ENCODE data around the gene TDRD12.

Gene TDRD12

DNA sequence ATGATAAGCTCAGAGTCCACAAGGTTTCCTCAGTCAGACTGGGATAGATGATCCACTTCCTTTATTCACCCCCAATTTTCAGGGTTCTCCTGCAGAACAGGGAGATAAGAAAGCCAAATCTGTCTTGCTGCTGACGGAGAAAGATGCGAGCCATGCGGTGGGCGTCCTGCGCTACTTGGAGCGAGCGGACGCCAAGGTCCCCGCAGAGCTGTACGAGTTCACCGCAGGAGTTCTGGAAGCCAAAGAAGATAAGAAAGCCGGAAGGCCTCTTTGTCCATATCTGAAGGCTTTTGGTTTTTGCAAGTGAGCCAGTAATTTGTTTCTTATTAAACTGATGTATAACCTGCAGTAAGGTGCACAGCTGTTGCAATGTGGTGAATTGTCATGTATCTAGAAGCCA lies 83.3 kb downstream of the TDRD12 start:
- Histone ChIP-seq H3K27me3 (ENCODE audit: insufficient read depth, insufficient read length) (no peaks in the 10 kb centered on the region), H3K4me3 (ENCODE audit: insufficient read length, low read depth) (no peak overlapping the region), H3K36me3 (ENCODE audit: insufficient read depth, insufficient read length, low read length) (peaks cover 61% of the 10 kb centered on the region), H3K9me3 (ENCODE audit: insufficient read depth, low read length) (no peaks in the 10 kb centered on the region), H3K9ac (ENCODE audit: insufficient read length, low read depth) (no peak overlapping the region), H3K4me1 (ENCODE audit: insufficient read depth, insufficient read length) (no peaks in the 10 kb centered on the region)
- TF ChIP-seq YY1 (IDR thresholded peaks at IDR 0.05; ENCODE audit: insufficient read depth, insufficient read length) (no peak), SUZ12 (IDR thresholded peaks at IDR 0.05; ENCODE audit: extremely low read depth, insufficient read depth, insufficient read length) (no peak), ZNF274 (IDR thresholded peaks at IDR 0.05; ENCODE audit: low read depth, low read length) (no peak)
- DNase-seq (ENCODE audit: low read depth, low spot score) = no peak

DNA sequence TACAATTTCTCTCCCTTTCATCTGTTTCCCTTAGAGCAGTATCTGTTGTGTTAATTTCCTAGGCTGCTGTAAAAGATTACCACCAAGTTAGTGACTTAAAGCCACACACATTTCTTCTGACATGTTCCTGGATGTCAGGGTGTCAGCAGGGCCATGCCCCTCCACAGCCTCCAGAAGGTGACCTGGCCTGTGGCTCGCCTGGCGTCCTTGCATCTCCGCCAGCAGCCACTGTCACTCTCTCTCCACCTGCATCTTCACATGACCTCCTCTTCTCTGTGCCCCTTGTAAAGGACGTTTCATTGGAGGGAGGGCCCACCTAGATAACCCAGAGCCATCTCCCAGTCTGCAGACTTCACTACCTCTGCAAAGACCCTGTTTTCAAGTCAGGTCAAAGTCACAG lies 88.7 kb downstream of the TDRD12 start:
- TF ChIP-seq YY1 (IDR thresholded peaks at IDR 0.05; ENCODE audit: insufficient read depth, insufficient read length) (no peak), SUZ12 (IDR thresholded peaks at IDR 0.05; ENCODE audit: extremely low read depth, insufficient read depth, insufficient read length) (no peak), ZNF274 (IDR thresholded peaks at IDR 0.05; ENCODE audit: low read depth, low read length) (no peak)
- H3K9me3 ChIP-seq (ENCODE audit: insufficient read depth, low read length) = no peaks in the 10 kb centered on the region
- no peaks in the 10 kb centered on the region for H3K4me1 ChIP-seq (ENCODE audit: insufficient read depth, insufficient read length)
- peaks cover 66% of the 10 kb centered on the region for H3K36me3 ChIP-seq (ENCODE audit: insufficient read depth, insufficient read length, low read length)
- DNase-seq (ENCODE audit: low read depth, low spot score) = no peak
- no peaks in the 10 kb centered on the region for H3K27me3 ChIP-seq (ENCODE audit: insufficient read depth, insufficient read length)
- no peak overlapping the region for H3K9ac ChIP-seq (ENCODE audit: insufficient read length, low read depth)
- H3K4me3 ChIP-seq (ENCODE audit: insufficient read length, low read depth) = no peak overlapping the region

DNA sequence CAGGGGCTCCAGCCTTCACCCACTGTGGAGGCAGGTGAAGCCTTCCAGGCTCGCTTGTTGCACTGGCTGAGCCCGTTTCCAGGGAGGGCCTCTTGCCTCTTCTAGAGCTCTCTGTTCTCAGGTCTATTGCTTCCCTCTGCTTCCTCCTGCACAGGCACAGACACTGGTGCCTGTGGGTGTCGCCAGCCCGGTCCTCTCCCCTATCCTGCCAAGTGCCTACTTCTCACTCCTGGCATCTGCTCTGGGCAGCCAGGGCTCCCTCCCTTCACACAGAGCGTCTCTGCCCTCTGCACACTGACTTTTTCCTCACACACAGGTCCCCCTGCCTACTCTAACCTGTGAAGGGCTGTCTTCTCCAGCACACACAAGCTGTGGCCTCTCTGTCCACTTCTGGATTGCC lies 89.7 kb downstream of the TDRD12 start:
- no peak for DNase-seq (ENCODE audit: low read depth, low spot score)
- TF ChIP-seq ZNF274 (IDR thresholded peaks at IDR 0.05; ENCODE audit: low read depth, low read length) = no peak
- no peak for TF ChIP-seq SUZ12 (IDR thresholded peaks at IDR 0.05; ENCODE audit: extremely low read depth, insufficient read depth, insufficient read length)
- TF ChIP-seq YY1 (IDR thresholded peaks at IDR 0.05; ENCODE audit: insufficient read depth, insufficient read length) = no peak
- Histone ChIP-seq H3K27me3 (ENCODE audit: insufficient read depth, insufficient read length) (no peaks in the 10 kb centered on the region), H3K9me3 (ENCODE audit: insufficient read depth, low read length) (no peaks in the 10 kb centered on the region), H3K9ac (ENCODE audit: insufficient read length, low read depth) (no peak overlapping the region), H3K36me3 (ENCODE audit: insufficient read depth, insufficient read length, low read length) (peaks cover 66% of the 10 kb centered on the region), H3K4me3 (ENCODE audit: insufficient read length, low read depth) (no peak overlapping the region), H3K4me1 (ENCODE audit: insufficient read depth, insufficient read length) (no peaks in the 10 kb centered on the region)

DNA sequence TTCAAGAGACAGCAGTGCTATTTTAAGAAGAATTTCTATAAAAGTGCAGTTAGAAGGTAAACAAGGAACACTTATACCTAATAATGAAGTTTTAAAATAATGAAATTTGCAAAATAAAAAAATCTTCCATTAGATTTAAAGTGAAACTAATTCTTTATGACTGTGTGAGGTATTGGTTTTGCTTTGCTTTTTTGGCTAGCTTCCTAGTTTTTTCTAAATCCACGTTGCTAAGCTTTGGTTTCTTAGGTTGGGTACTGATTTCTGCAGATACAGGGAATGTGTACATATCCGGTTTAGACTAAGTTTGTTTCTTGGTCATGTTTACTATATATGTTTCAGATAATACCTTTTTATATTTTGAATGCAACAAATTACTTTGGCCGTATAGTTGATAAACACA lies 90.2 kb downstream of the TDRD12 start:
- H3K36me3 ChIP-seq (ENCODE audit: insufficient read depth, insufficient read length, low read length) = peaks cover 68% of the 10 kb centered on the region
- H3K4me3 ChIP-seq (ENCODE audit: insufficient read length, low read depth) = no peak overlapping the region
- DNase-seq (ENCODE audit: low read depth, low spot score) = no peak
- H3K4me1 ChIP-seq (ENCODE audit: insufficient read depth, insufficient read length) = no peaks in the 10 kb centered on the region
- no peaks in the 10 kb centered on the region for H3K27me3 ChIP-seq (ENCODE audit: insufficient read depth, insufficient read length)
- H3K9ac ChIP-seq (ENCODE audit: insufficient read length, low read depth) = no peak overlapping the region
- no peak for TF ChIP-seq YY1 (IDR thresholded peaks at IDR 0.05; ENCODE audit: insufficient read depth, insufficient read length)
- H3K9me3 ChIP-seq (ENCODE audit: insufficient read depth, low read length) = no peaks in the 10 kb centered on the region

DNA sequence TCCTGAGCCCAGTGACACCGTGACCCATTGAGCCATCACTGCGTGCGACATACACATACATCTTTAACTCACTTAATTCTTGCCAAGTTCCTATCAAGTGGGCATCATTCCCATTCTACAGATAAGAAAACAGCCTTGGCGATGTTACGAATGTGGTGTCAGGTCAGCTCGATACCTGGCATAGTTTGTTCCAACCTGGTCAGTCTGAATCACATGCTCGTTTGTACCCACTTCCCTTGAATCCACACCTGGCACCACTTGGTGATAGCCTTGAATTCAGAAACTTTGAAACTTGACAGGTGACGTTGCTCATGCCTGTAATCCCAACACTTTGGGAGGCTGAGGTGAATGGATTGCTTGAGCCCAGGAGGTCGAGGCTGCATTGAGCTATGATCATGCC lies 90.9 kb downstream of the TDRD12 start:
- Histone ChIP-seq H3K9me3 (ENCODE audit: insufficient read depth, low read length) (no peaks in the 10 kb centered on the region), H3K27me3 (ENCODE audit: insufficient read depth, insufficient read length) (no peaks in the 10 kb centered on the region), H3K36me3 (ENCODE audit: insufficient read depth, insufficient read length, low read length) (peaks cover 75% of the 10 kb centered on the region), H3K4me3 (ENCODE audit: insufficient read length, low read depth) (no peak overlapping the region), H3K9ac (ENCODE audit: insufficient read length, low read depth) (no peak overlapping the region), H3K4me1 (ENCODE audit: insufficient read depth, insufficient read length) (no peaks in the 10 kb centered on the region)
- DNase-seq (ENCODE audit: low read depth, low spot score) = no peak
- no peak for TF ChIP-seq ZNF274 (IDR thresholded peaks at IDR 0.05; ENCODE audit: low read depth, low read length)
- TF ChIP-seq SUZ12 (IDR thresholded peaks at IDR 0.05; ENCODE audit: extremely low read depth, insufficient read depth, insufficient read length) = no peak
- no peak for TF ChIP-seq YY1 (IDR thresholded peaks at IDR 0.05; ENCODE audit: insufficient read depth, insufficient read length)

DNA sequence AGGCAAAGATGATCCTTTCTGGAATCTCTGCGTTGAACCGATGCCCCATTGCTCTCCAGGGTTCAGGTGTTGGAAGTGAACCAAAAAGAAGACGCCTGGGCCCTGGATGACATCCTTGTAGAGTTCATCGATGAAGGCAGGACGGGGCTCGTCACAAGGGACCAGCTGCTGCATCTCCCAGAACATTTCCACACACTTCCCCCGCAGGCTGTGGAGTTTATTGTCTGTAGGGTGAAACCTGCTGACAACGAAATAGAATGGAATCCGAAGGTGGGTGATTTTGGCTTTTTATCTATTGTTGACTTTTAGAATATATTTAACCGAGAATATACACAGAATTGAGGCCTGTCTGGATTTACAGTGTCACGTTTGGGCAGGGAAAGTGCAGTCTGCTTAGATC lies 91.6 kb downstream of the TDRD12 start:
- Histone ChIP-seq H3K4me3 (ENCODE audit: insufficient read length, low read depth) (no peak overlapping the region), H3K9me3 (ENCODE audit: insufficient read depth, low read length) (no peaks in the 10 kb centered on the region), H3K36me3 (ENCODE audit: insufficient read depth, insufficient read length, low read length) (peaks cover 72% of the 10 kb centered on the region), H3K9ac (ENCODE audit: insufficient read length, low read depth) (no peak overlapping the region), H3K4me1 (ENCODE audit: insufficient read depth, insufficient read length) (no peaks in the 10 kb centered on the region), H3K27me3 (ENCODE audit: insufficient read depth, insufficient read length) (no peaks in the 10 kb centered on the region)
- no peak for DNase-seq (ENCODE audit: low read depth, low spot score)
- no peak for TF ChIP-seq SUZ12 (IDR thresholded peaks at IDR 0.05; ENCODE audit: extremely low read depth, insufficient read depth, insufficient read length)
- no peak for TF ChIP-seq YY1 (IDR thresholded peaks at IDR 0.05; ENCODE audit: insufficient read depth, insufficient read length)
- TF ChIP-seq ZNF274 (IDR thresholded peaks at IDR 0.05; ENCODE audit: low read depth, low read length) = no peak

DNA sequence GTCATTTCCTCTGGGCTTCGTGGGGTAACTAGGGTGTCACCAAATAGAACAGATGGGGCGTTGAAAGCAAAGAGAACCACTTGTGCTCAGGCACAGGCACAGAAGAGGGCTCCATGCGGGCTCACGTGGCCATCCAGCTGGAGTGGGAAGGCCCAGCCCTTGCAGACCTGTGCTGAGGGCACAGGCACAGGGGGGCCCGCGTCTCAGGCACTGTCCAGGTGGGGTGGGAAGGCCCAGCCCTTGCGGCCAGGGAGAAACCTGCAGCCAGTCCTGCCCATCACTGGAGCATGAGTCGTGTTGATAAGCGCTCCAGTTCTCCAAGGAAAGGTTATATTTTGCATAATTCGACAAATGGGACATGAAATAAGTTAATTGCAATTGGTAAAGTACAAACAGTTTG lies 92.5 kb downstream of the TDRD12 start:
- DNase-seq (ENCODE audit: low read depth, low spot score) = no peak

DNA sequence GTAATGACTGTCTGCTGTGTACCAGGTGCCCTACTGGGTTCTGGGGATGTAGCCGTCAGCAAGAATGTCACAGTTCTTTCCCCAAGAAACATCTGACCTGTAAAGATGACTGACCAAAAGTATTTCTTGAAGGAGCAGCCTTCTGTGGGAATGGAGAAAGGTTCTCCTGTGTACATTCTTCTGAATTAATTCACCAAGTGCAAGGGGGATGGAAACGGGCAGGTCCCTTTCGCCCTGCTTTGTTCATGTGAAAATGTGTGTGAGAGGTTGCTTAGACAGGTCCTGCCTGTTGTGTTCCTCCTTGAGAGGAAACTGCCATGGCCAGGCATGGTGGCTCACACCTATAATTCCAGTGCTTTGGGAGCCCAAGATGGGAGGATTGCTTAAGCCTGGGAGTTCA lies 93.0 kb downstream of the TDRD12 start:
- H3K4me1 ChIP-seq (ENCODE audit: insufficient read depth, insufficient read length) = peaks cover 5% of the 10 kb centered on the region
- H3K4me3 ChIP-seq (ENCODE audit: insufficient read length, low read depth) = no peak overlapping the region
- no peak overlapping the region for H3K9ac ChIP-seq (ENCODE audit: insufficient read length, low read depth)
- peaks cover 72% of the 10 kb centered on the region for H3K36me3 ChIP-seq (ENCODE audit: insufficient read depth, insufficient read length, low read length)
- TF ChIP-seq YY1 (IDR thresholded peaks at IDR 0.05; ENCODE audit: insufficient read depth, insufficient read length) = no peak
- H3K9me3 ChIP-seq (ENCODE audit: insufficient read depth, low read length) = no peaks in the 10 kb centered on the region
- DNase-seq (ENCODE audit: low read depth, low spot score) = no peak
- H3K27me3 ChIP-seq (ENCODE audit: insufficient read depth, insufficient read length) = no peaks in the 10 kb centered on the region

More for the DNA sequence above, 92.5 kb downstream of the TDRD12 start:
- H3K4me3 ChIP-seq (ENCODE audit: insufficient read length, low read depth) = no peak overlapping the region
- no peak overlapping the region for H3K9ac ChIP-seq (ENCODE audit: insufficient read length, low read depth)
- no peak for TF ChIP-seq YY1 (IDR thresholded peaks at IDR 0.05; ENCODE audit: insufficient read depth, insufficient read length)
- TF ChIP-seq SUZ12 (IDR thresholded peaks at IDR 0.05; ENCODE audit: extremely low read depth, insufficient read depth, insufficient read length) = no peak
- no peak for TF ChIP-seq ZNF274 (IDR thresholded peaks at IDR 0.05; ENCODE audit: low read depth, low read length)
- peaks cover under 1% of the 10 kb centered on the region for H3K4me1 ChIP-seq (ENCODE audit: insufficient read depth, insufficient read length)
- H3K36me3 ChIP-seq (ENCODE audit: insufficient read depth, insufficient read length, low read length) = peaks cover 71% of the 10 kb centered on the region
- no peaks in the 10 kb centered on the region for H3K9me3 ChIP-seq (ENCODE audit: insufficient read depth, low read length)
- no peaks in the 10 kb centered on the region for H3K27me3 ChIP-seq (ENCODE audit: insufficient read depth, insufficient read length)

Data from NT2/D1 (cell line).